ENCODE results near the gene AP1S3. TPM values are rescaled to one million over a fixed set of nuclear protein-coding genes. Genes with fewer than 3 reads are reported as not detected.

AP1S3 gene
- total RNA-seq, 1 experiment from 2014 or later: 17.4 TPM

GRCh38 chr2:223747392-223748042 lies 89.9 kb downstream of the AP1S3 start (continued):
- TF ChIP-seq ERG (CRISPR knock-in tag; IDR thresholded peaks at IDR 0.05): no peak
- TF ChIP-seq OVOL2 (CRISPR knock-in tag; IDR thresholded peaks at IDR 0.05; ENCODE audit: borderline replicate concordance): no peak
- TF ChIP-seq ZNF232 (CRISPR knock-in tag; IDR thresholded peaks at IDR 0.05): no peak
- no peak for TF ChIP-seq TEAD4 (CRISPR knock-in tag; IDR thresholded peaks at IDR 0.05)
- TF ChIP-seq ATF2 (CRISPR knock-in tag; IDR thresholded peaks at IDR 0.05; ENCODE audit: borderline replicate concordance, low read depth): no peak
- TF ChIP-seq, protein P1, sequence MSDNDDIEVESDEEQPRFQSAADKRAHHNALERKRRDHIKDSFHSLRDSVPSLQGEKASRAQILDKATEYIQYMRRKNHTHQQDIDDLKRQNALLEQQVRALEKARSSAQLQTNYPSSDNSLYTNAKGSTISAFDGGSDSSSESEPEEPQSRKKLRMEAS (CRISPR knock-in tag; IDR thresholded peaks at IDR 0.05): no peak
- TF ChIP-seq, protein P2, sequence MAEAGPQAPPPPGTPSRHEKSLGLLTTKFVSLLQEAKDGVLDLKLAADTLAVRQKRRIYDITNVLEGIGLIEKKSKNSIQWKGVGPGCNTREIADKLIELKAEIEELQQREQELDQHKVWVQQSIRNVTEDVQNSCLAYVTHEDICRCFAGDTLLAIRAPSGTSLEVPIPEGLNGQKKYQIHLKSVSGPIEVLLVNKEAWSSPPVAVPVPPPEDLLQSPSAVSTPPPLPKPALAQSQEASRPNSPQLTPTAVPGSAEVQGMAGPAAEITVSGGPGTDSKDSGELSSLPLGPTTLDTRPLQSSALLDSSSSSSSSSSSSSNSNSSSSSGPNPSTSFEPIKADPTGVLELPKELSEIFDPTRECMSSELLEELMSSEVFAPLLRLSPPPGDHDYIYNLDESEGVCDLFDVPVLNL (CRISPR knock-in tag; IDR thresholded peaks at IDR 0.05; ENCODE audit: borderline replicate concordance, low read depth): no peak
- TF ChIP-seq, protein P3, sequence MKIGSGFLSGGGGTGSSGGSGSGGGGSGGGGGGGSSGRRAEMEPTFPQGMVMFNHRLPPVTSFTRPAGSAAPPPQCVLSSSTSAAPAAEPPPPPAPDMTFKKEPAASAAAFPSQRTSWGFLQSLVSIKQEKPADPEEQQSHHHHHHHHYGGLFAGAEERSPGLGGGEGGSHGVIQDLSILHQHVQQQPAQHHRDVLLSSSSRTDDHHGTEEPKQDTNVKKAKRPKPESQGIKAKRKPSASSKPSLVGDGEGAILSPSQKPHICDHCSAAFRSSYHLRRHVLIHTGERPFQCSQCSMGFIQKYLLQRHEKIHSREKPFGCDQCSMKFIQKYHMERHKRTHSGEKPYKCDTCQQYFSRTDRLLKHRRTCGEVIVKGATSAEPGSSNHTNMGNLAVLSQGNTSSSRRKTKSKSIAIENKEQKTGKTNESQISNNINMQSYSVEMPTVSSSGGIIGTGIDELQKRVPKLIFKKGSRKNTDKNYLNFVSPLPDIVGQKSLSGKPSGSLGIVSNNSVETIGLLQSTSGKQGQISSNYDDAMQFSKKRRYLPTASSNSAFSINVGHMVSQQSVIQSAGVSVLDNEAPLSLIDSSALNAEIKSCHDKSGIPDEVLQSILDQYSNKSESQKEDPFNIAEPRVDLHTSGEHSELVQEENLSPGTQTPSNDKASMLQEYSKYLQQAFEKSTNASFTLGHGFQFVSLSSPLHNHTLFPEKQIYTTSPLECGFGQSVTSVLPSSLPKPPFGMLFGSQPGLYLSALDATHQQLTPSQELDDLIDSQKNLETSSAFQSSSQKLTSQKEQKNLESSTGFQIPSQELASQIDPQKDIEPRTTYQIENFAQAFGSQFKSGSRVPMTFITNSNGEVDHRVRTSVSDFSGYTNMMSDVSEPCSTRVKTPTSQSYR (CRISPR knock-in tag; IDR thresholded peaks at IDR 0.05): no peak
- no peak for TF ChIP-seq MLX (CRISPR knock-in tag; IDR thresholded peaks at IDR 0.05)
- no peak for TF ChIP-seq KAT7 (CRISPR knock-in tag; IDR thresholded peaks at IDR 0.05; ENCODE audit: borderline replicate concordance)

GRCh38 chr2:223746611-223747010 lies 90.8 kb downstream of the AP1S3 start:
- ChIA-PET CTCF (no interaction called here), POLR2A (no interaction called here)
- Mint-ChIP-seq H3K27ac (no peak overlapping the region), H3K4me3 (no peak overlapping the region), H3K36me3 (no peaks in the 10 kb centered on the region), H3K9me3 (no peaks in the 10 kb centered on the region), H3K4me1 (no peaks in the 10 kb centered on the region), H3K27me3 (ENCODE audit: low read depth) (no peaks in the 10 kb centered on the region)
- no peak for DNase-seq (ENCODE audit: low spot score)
- no peak for TF ChIP-seq IRF2 (CRISPR knock-in tag; IDR thresholded peaks at IDR 0.05; ENCODE audit: borderline replicate concordance, low read depth)
- TF ChIP-seq ZNF416 (CRISPR knock-in tag; IDR thresholded peaks at IDR 0.05): no peak
- TF ChIP-seq, protein P4, sequence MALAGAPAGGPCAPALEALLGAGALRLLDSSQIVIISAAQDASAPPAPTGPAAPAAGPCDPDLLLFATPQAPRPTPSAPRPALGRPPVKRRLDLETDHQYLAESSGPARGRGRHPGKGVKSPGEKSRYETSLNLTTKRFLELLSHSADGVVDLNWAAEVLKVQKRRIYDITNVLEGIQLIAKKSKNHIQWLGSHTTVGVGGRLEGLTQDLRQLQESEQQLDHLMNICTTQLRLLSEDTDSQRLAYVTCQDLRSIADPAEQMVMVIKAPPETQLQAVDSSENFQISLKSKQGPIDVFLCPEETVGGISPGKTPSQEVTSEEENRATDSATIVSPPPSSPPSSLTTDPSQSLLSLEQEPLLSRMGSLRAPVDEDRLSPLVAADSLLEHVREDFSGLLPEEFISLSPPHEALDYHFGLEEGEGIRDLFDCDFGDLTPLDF (CRISPR knock-in tag; IDR thresholded peaks at IDR 0.05): no peak
- no peak for TF ChIP-seq ERG (CRISPR knock-in tag; IDR thresholded peaks at IDR 0.05)
- no peak for TF ChIP-seq IRF1 (CRISPR knock-in tag; IDR thresholded peaks at IDR 0.05)
- ATAC-seq: no peak
